Measurements from ENCODE around the gene MCCC2. TPM values are rescaled to one million over a fixed set of nuclear protein-coding genes. Genes with fewer than 3 reads are reported as not detected.

Gene MCCC2
- total RNA-seq, 1 experiment from 2014 or later = 113 TPM

DNA sequence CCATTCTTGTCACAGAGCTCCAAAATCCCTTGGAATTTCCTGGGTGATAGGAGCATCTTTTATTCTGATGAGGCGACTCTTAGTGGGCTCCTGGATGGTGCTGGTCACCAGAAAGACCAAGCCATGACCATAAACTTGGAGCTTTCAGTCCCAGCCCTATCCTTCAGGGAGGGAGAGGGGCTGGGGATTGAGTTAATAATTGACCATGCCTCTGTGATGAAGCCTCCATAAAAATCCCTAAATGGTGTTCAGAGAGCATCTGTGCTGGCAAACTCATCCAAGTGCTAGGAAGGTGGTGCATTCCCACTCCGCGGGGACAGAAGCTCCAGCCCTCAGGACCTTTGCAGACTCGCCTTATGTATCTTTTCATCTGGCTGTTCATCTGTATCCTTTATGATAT lies 28.7 kb downstream of the MCCC2 start:
- Mint-ChIP-seq H3K9me3 (ENCODE audit: unreplicated experiment) (no peaks in the 10 kb centered on the region), H3K36me3 (ENCODE audit: insufficient read depth, unreplicated experiment) (peaks cover 27% of the 10 kb centered on the region), H3K27ac (ENCODE audit: unreplicated experiment) (no peak overlapping the region), H3K27me3 (ENCODE audit: insufficient read depth, unreplicated experiment) (no peaks in the 10 kb centered on the region), H3K4me1 (ENCODE audit: low read depth, unreplicated experiment) (peaks cover 15% of the 10 kb centered on the region), H3K4me3 (ENCODE audit: unreplicated experiment) (no peak overlapping the region)
- CTCF ChIA-PET = no interaction called here
- Histone ChIP-seq H3K27me3 (replicated peaks; ENCODE audit: control insufficient read depth, insufficient read depth, low read length) (no peaks in the 10 kb centered on the region), H3K4me1 (peaks cover 10% of the 10 kb centered on the region), H3K36me3 (ENCODE audit: control insufficient read depth, insufficient read depth, low read length) (peaks cover 2% of the 10 kb centered on the region; the same call in 1 of the 2 replicates), H3K4me3 (ENCODE audit: low read depth, low read length) (no peak overlapping the region), H3K9me3 (no peaks in the 10 kb centered on the region)
- intact Hi-C loops (cut with micrococcal nuclease; ENCODE audit: unreplicated experiment) = no loop called here
- DNase-seq = peak in 1 of 2 experiments; percentile 6
- no peak for TF ChIP-seq CTCF (IDR thresholded peaks at IDR 0.05; ENCODE audit: insufficient read depth in 1 of 2, low read depth in 1 of 2, low read length in 1 of 2, severe bottlenecking in 1 of 2, unreplicated experiment in 1 of 2)
- BruUV-seq (replicated peaks) = no TSS peak
- POLR2A ChIA-PET = no interaction called here

- no peak for DNase-seq
- 0 out of 2 replicates have a peak, but pooled peaks cover 2% of the 10 kb centered on the region for H3K36me3 ChIP-seq (ENCODE audit: control insufficient read depth, insufficient read depth, low read length)
- peaks cover 5% of the 10 kb centered on the region for H3K4me1 Mint-ChIP-seq (ENCODE audit: low read depth, unreplicated experiment)
- H3K4me3 Mint-ChIP-seq (ENCODE audit: unreplicated experiment) = no peak overlapping the region
- POLR2A ChIA-PET = no interaction called here
- CTCF ChIA-PET = no interaction called here
- H3K27ac Mint-ChIP-seq (ENCODE audit: unreplicated experiment) = no peak overlapping the region
- H3K27me3 Mint-ChIP-seq (ENCODE audit: insufficient read depth, unreplicated experiment) = no peaks in the 10 kb centered on the region
- BruUV-seq (replicated peaks) = no TSS peak
- no peaks in the 10 kb centered on the region for H3K9me3 Mint-ChIP-seq (ENCODE audit: unreplicated experiment)
- H3K9me3 ChIP-seq = no peaks in the 10 kb centered on the region
- peaks cover 6% of the 10 kb centered on the region for H3K4me1 ChIP-seq
- H3K27me3 ChIP-seq (replicated peaks; ENCODE audit: control insufficient read depth, insufficient read depth, low read length) = no peaks in the 10 kb centered on the region
- H3K4me3 ChIP-seq (ENCODE audit: low read depth, low read length) = no peak overlapping the region
- H3K36me3 Mint-ChIP-seq (ENCODE audit: insufficient read depth, unreplicated experiment) = peaks cover 17% of the 10 kb centered on the region
- intact Hi-C loops (cut with micrococcal nuclease; ENCODE audit: unreplicated experiment) = no loop called here
- TF ChIP-seq CTCF (IDR thresholded peaks at IDR 0.05; ENCODE audit: insufficient read depth in 1 of 2, low read depth in 1 of 2, low read length in 1 of 2, severe bottlenecking in 1 of 2, unreplicated experiment in 1 of 2) = no peak
Observed at GRCh38 chr5:71620630-71621029, 33.5 kb downstream of the MCCC2 start.

- ChIA-PET POLR2A (no interaction called here), CTCF (no interaction called here)
- no peaks in the 10 kb centered on the region for H3K4me1 ChIP-seq
- Mint-ChIP-seq H3K4me1 (ENCODE audit: low read depth, unreplicated experiment) (no peaks in the 10 kb centered on the region), H3K9me3 (ENCODE audit: unreplicated experiment) (no peaks in the 10 kb centered on the region), H3K27me3 (ENCODE audit: insufficient read depth, unreplicated experiment) (no peaks in the 10 kb centered on the region), H3K36me3 (ENCODE audit: insufficient read depth, unreplicated experiment) (peaks cover 13% of the 10 kb centered on the region), H3K4me3 (ENCODE audit: unreplicated experiment) (no peak overlapping the region), H3K27ac (ENCODE audit: unreplicated experiment) (no peak overlapping the region)
- TF ChIP-seq CTCF (IDR thresholded peaks at IDR 0.05; ENCODE audit: insufficient read depth in 1 of 2, low read depth in 1 of 2, low read length in 1 of 2, severe bottlenecking in 1 of 2, unreplicated experiment in 1 of 2) = no peak
- no peak overlapping the region for H3K4me3 ChIP-seq (ENCODE audit: low read depth, low read length)
- no peak for DNase-seq
- intact Hi-C loops (cut with micrococcal nuclease; ENCODE audit: unreplicated experiment) = no loop called here
- no peaks in the 10 kb centered on the region for H3K9me3 ChIP-seq
- no peaks in the 10 kb centered on the region for H3K27me3 ChIP-seq (replicated peaks; ENCODE audit: control insufficient read depth, insufficient read depth, low read length)
- BruUV-seq (replicated peaks) = no TSS peak
- 0 out of 2 replicates have a peak, but pooled peaks cover 2% of the 10 kb centered on the region for H3K36me3 ChIP-seq (ENCODE audit: control insufficient read depth, insufficient read depth, low read length)
Observed at GRCh38 chr5:71621268-71621667, 34.1 kb downstream of the MCCC2 start.
